Activated CD8-positive, alpha-beta T cell treated with anti-CD3 and anti-CD28 coated beads for 36 hours (primary cell): ENCODE data around the gene CCDC12. TPM values are rescaled to one million over a fixed set of nuclear protein-coding genes. Genes with fewer than 3 reads are reported as not detected.
A peak's percentile ranks its signal among the peaks of the same experiment; 100 is the strongest.

Experiments
- ATAC-seq: fragments of 200-7000 bp; cut with Tn5 transposase; one replicate; pipeline ENCODE4 v1.10.0; 2021; ENCODE audit warnings: mild to moderate bottlenecking, moderate library complexity
- CTCF ChIA-PET: fragments of 350-600 bp; sonication (Branson Sonifier 250); formaldehyde crosslinking; loops from one replicate; lab custom pipeline; 2021; ENCODE audit warnings: antibody characterized with exemption; lab: Charles Lee
- POLR2A ChIA-PET: fragments of 350-600 bp; sonication (Branson Sonifier 250); formaldehyde crosslinking; loops from one replicate; lab custom pipeline; 2021; ENCODE audit warnings: antibody characterized with exemption; lab: Charles Lee
- DNase-seq: peaks from one replicate; pipeline ENCODE4 v3.0.0-alpha.2; 2020
- H3K27ac Mint-ChIP-seq: one replicate; pipeline ENCODE4 v1.8.0; 2021; ENCODE audit warnings: mild to moderate bottlenecking, mixed read lengths
- H3K27me3 Mint-ChIP-seq: one replicate; pipeline ENCODE4 v1.8.0; 2021; ENCODE audit warnings: mixed read lengths
- H3K36me3 Mint-ChIP-seq: one replicate; pipeline ENCODE4 v1.8.0; 2021; ENCODE audit warnings: low read depth, mixed read lengths
- H3K4me1 Mint-ChIP-seq: one replicate; pipeline ENCODE4 v1.8.0; 2021; ENCODE audit warnings: low read depth, mixed read lengths
- H3K4me3 Mint-ChIP-seq: one replicate; pipeline ENCODE4 v1.8.0; 2021; ENCODE audit warnings: mild to moderate bottlenecking, moderate library complexity, mixed read lengths
- H3K9me3 Mint-ChIP-seq: one replicate; pipeline ENCODE4 v1.8.0; 2021; ENCODE audit warnings: mixed read lengths
- intact Hi-C: fragments of 100-400 bp; cut with micrococcal nuclease; formaldehyde crosslinking; loops from one replicate; pipeline ENCODE4 v1.10.0; 2022
- total RNA-seq, 2 experiments: library from RNA; stranded (reverse); gene quantifications; one replicate each; pipeline ENCODE4 v1.2.3, GENCODE V29; 2021
- TF ChIP-seq, protein P1 (sequence below): fragments of 200-600 bp; IDR thresholded peaks from one replicate; pipeline ENCODE4 v1.8.0; 2022; ENCODE audit warnings: antibody characterized with exemption, mild to moderate bottlenecking

The CCDC12 gene
- total RNA-seq, 2 experiments from 2014 or later = 51.2 to 51.6 TPM

DNA sequence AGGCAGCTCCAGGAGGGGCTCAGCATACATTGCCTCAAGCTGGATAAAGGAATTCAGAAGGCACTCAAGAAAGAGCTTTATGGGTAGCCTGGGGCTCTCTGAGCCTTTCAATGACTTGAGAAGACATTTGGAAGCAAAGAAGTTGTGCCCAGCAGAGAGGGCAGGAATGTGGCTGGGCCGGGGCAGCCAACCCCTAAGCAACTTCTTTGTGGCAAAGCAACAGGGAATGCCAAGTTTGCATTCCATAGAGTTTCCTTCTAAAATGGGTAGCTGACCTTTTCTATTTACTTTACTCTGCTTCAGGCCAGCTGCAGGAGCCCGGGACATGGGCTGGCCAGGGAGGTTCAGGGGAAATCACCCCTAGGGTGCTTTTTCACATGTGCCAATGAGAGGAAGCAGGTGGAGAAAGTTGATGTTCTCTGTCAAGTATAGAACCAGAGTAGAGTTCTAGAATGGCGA lies 45.6 kb downstream of the CCDC12 start:
- no peak for DNase-seq
- intact Hi-C loops = no loop called here
- ATAC-seq = no peak
- ChIA-PET POLR2A (interaction anchor here (1.0 to 2.4 kb wide), 8 partner anchors 10 to 78 kb away, joined by 3 to 8 read pairs (median 4); no protein-coding TSS in a partner anchor), CTCF (interaction anchor here (0.8 to 1.0 kb wide), 2 partner anchors 64 to 68 kb away, joined by 3 to 4 read pairs; no protein-coding TSS in a partner anchor)
- peak overlapping the region; percentile 80 for H3K27ac Mint-ChIP-seq
- peaks cover 80% of the 10 kb centered on the region for H3K4me1 Mint-ChIP-seq
- H3K36me3 Mint-ChIP-seq = peaks cover 38% of the 10 kb centered on the region
- peaks cover 5% of the 10 kb centered on the region for H3K9me3 Mint-ChIP-seq
- H3K4me3 Mint-ChIP-seq = no peak overlapping the region
- H3K27me3 Mint-ChIP-seq = no peaks in the 10 kb centered on the region
- TF ChIP-seq, protein P1, sequence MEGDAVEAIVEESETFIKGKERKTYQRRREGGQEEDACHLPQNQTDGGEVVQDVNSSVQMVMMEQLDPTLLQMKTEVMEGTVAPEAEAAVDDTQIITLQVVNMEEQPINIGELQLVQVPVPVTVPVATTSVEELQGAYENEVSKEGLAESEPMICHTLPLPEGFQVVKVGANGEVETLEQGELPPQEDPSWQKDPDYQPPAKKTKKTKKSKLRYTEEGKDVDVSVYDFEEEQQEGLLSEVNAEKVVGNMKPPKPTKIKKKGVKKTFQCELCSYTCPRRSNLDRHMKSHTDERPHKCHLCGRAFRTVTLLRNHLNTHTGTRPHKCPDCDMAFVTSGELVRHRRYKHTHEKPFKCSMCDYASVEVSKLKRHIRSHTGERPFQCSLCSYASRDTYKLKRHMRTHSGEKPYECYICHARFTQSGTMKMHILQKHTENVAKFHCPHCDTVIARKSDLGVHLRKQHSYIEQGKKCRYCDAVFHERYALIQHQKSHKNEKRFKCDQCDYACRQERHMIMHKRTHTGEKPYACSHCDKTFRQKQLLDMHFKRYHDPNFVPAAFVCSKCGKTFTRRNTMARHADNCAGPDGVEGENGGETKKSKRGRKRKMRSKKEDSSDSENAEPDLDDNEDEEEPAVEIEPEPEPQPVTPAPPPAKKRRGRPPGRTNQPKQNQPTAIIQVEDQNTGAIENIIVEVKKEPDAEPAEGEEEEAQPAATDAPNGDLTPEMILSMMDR = no peak

DNA sequence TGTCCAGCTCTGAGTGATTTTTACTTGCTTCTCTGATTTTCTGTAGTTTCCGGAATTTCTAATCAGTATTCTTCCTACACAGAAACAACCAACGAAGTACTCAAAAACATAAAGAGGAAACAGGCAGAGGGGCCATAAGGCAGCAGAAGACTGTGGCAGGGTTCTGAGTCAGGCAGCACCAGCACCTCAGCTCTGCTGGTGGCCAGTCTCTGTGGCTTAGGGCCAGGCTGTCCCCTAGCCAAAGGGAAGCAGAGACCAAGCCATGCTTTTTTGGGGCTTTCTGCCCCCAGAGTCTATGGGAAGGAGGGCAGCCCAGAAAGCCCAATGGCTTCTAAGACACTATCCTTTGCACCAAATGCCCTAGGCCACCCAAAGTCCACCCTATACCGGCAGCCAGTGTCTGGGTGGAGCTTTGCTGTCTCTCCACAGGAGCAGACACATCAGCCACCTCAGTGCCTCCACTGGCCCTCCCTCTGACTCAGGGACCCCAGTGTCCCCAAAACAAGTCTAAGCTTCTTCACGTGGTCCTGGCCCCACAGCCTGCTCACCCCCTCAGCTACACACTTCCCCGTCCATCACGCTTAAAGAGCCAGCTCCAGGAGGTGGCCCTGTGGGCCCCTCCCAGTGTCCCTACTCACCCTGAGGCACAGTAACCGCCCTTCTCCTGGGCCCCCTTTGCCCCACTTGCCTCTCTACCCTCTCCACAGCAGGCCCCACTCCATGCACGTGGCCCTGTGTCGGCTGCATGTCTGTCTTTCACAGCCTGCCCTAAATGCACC lies 46.2 kb downstream of the CCDC12 start:
- no peak for DNase-seq
- POLR2A ChIA-PET = interaction anchor here (0.7 to 1.7 kb wide), 8 partner anchors 8 to 79 kb away, joined by 3 to 8 read pairs (median 4); no protein-coding TSS in a partner anchor
- TF ChIP-seq, protein P1 = no peak
- H3K27ac Mint-ChIP-seq = peak overlapping the region; percentile 80
- H3K4me3 Mint-ChIP-seq = no peak overlapping the region
- no peak for ATAC-seq
- H3K4me1 Mint-ChIP-seq = peaks cover 76% of the 10 kb centered on the region
- intact Hi-C loops = no loop called here
- H3K27me3 Mint-ChIP-seq = no peaks in the 10 kb centered on the region
- peaks cover 37% of the 10 kb centered on the region for H3K36me3 Mint-ChIP-seq
- CTCF ChIA-PET = interaction anchor here (0.8 to 1.0 kb wide), 2 partner anchors 63 to 69 kb away, joined by 3 to 4 read pairs; no protein-coding TSS in a partner anchor
- H3K9me3 Mint-ChIP-seq = peaks cover 5% of the 10 kb centered on the region

DNA sequence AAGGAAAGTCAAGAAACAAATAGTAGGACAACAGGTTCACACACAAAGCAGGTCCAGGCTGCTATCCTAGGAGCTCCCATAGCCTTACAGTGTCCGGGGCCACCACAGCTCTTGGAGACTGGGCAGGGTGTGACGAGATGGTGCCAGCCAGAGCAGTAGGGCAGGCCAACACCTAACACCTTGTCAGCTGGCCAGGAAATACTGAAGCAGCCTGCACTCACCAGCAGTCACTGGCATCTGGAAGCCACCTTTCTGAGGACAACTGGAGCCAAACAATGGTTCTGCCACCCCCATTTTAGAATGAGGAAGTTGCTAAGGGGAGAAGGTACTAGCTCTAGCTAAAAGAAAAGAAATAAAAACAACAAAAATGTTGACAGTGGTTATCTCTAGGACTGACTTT lies 47.2 kb downstream of the CCDC12 start:
- ATAC-seq = no peak
- Mint-ChIP-seq H3K27me3 (no peaks in the 10 kb centered on the region), H3K27ac (peak overlapping the region; percentile 79), H3K4me1 (peaks cover 67% of the 10 kb centered on the region), H3K9me3 (peaks cover 5% of the 10 kb centered on the region), H3K36me3 (peaks cover 39% of the 10 kb centered on the region), H3K4me3 (no peak overlapping the region)
- DNase-seq = no peak
- ChIA-PET CTCF (interaction anchor here (1.5 kb wide), 1 partner anchor 11 kb away, joined by 4 read pairs; no protein-coding TSS in a partner anchor), POLR2A (interaction anchor here (0.7 to 1.7 kb wide), 4 partner anchors 9 to 59 kb away, joined by 3 to 7 read pairs (median 4); no protein-coding TSS in a partner anchor)
- TF ChIP-seq, protein P1 = no peak
- intact Hi-C loops = no loop called here

DNA sequence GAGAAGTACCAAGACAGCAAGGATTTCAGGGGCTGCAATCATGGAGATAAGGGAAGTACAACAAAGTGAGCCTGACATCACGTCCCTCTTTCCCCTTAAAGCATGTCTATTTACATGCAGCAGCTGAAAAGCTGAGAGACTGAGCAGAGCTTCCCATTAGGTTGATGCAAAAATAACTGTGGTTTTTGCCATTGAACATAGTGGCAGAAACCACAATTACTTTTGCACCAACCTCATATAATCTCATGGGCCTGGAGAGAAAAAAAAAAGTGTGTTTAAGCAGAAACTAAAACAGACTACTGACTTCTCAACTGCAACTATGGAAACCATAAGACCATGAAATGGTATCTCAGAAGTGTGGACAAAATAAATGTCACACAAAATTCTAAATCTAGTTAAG lies 48.3 kb downstream of the CCDC12 start:
- H3K27ac Mint-ChIP-seq = peak overlapping the region; percentile 63
- no peak for DNase-seq
- POLR2A ChIA-PET = interaction anchor here (1.1 to 2.1 kb wide), 2 partner anchors 18 to 51 kb away, joined by 3 to 5 read pairs; partner anchors contain the start of gene NBEAL2
- H3K27me3 Mint-ChIP-seq = no peaks in the 10 kb centered on the region
- peaks cover 42% of the 10 kb centered on the region for H3K36me3 Mint-ChIP-seq
- no peak for ATAC-seq
- intact Hi-C loops = no loop called here
- CTCF ChIA-PET = interaction anchor here (1.2 to 1.5 kb wide), 2 partner anchors 10 to 33 kb away, joined by 3 to 4 read pairs; no protein-coding TSS in a partner anchor
- TF ChIP-seq, protein P1 = no peak
- H3K9me3 Mint-ChIP-seq = peaks cover 5% of the 10 kb centered on the region
- H3K4me3 Mint-ChIP-seq = no peak overlapping the region
- peaks cover 61% of the 10 kb centered on the region for H3K4me1 Mint-ChIP-seq
